OCI-LY3 (cell line): ENCODE data around the gene ANKRD44.
"Not testable (repeated sequence)": the region's sequence is repeated elsewhere in the genome, so short reads cannot be mapped to it uniquely, and the experiment has no call there.

Experiments
- H2AFZ ChIP-seq: fragments of 200-600, 300-600 bp; shearing (Covaris generic); 2 replicates; pipeline ENCODE4 v1.6.0; 2014; ENCODE audit warnings: antibody characterized with exemption, low read depth, low read length
- H3K27ac ChIP-seq: fragments of 200-600, 300-600 bp; sonication (generic); 2 replicates; pipeline ENCODE4 v1.5.1; 2014; ENCODE audit warnings: mild to moderate bottlenecking, low read length, moderate library complexity, mixed read lengths
- H3K27me3 ChIP-seq: fragments of 200-600, 300-600 bp; sonication (generic); 2 replicates; pipeline ENCODE4 v1.6.1; 2014; ENCODE audit warnings: low read depth, low read length, mixed read lengths
- H3K36me3 ChIP-seq: fragments of 200-600, 300-600 bp; sonication (generic); replicated peaks from 2 replicates; pipeline ENCODE3; 2014; ENCODE audit warnings: low read depth, low read length, mixed read lengths
- H3K4me1 ChIP-seq: fragments of 300-600, 200-600 bp; sonication (generic); 2 replicates; pipeline ENCODE4 v1.6.1; 2014; ENCODE audit warnings: low read length, mixed read lengths
- H3K4me2 ChIP-seq: fragments of 200-600, 300-600 bp; sonication (generic); 2 replicates; pipeline ENCODE4 v1.6.1; 2014; ENCODE audit warnings: low read length, mixed read lengths
- H3K4me3 ChIP-seq: fragments of 300-600, 200-600 bp; sonication (generic); 2 replicates; pipeline ENCODE4 v1.5.1; 2014; ENCODE audit warnings: antibody characterized with exemption, mild to moderate bottlenecking, low read length, moderate library complexity
- H3K79me2 ChIP-seq: fragments of 300-600, 200-600 bp; shearing (Covaris generic); 2 replicates; pipeline ENCODE4 v1.6.1; 2014; ENCODE audit warnings: mild to moderate bottlenecking, low read length, mixed read lengths
- H3K9ac ChIP-seq: fragments of 300-600, 200-600 bp; shearing (Covaris generic); 2 replicates; pipeline ENCODE4 v1.6.0; 2014; ENCODE audit warnings: mild to moderate bottlenecking, low read length, moderate library complexity
- H3K9me3 ChIP-seq: fragments of 200-600, 300-600 bp; shearing (Covaris generic); 2 replicates; pipeline ENCODE4 v1.6.1; 2014; ENCODE audit warnings: low read length, mixed read lengths; ENCODE audit not compliant: insufficient read depth
- H4K20me1 ChIP-seq: fragments of 200-600, 300-600 bp; sonication (generic); 2 replicates; pipeline ENCODE4 v1.6.1; 2016; ENCODE audit warnings: low read length, mixed read lengths; ENCODE audit not compliant: insufficient read depth
- CTCF ChIP-seq: fragments of 200-600, 300-600 bp; sonication (generic); IDR thresholded peaks from 2 replicates; pipeline ENCODE4 v1.5.1; 2014; ENCODE audit warnings: antibody characterized with exemption, low read length, low read depth
- EZH2phosphoT487 ChIP-seq: fragments of 200-600 bp; shearing (Covaris generic); IDR thresholded peaks from 2 replicates; pipeline ENCODE4 v1.6.1; 2018; ENCODE audit warnings: antibody characterized with exemption, mixed run types, low read depth

ANKRD44 gene

GRCh38 chr2:197011021-197011417 lies 299.6 kb downstream of the ANKRD44 start:
- Histone ChIP-seq H3K4me2 (peak overlapping the region; percentile 31), H3K36me3 (peaks cover 4% of the 10 kb centered on the region), H3K79me2 (no peaks in the 10 kb centered on the region), H3K27me3 (no peaks in the 10 kb centered on the region), H4K20me1 (no peaks in the 10 kb centered on the region), H3K4me1 (peaks cover 21% of the 10 kb centered on the region), H3K9me3 (no peaks in the 10 kb centered on the region), H3K27ac (peak overlapping the region; percentile 45), H3K4me3 (no peak overlapping the region), H3K9ac (no peak overlapping the region), H2AFZ (no peak overlapping the region)
- TF ChIP-seq EZH2phosphoT487 (no peak), CTCF (no peak)

GRCh38 chr2:197010200-197011020 lies 300.2 kb downstream of the ANKRD44 start:
- Histone ChIP-seq H3K9ac (no peak overlapping the region), H4K20me1 (no peaks in the 10 kb centered on the region), H3K27me3 (no peaks in the 10 kb centered on the region), H3K27ac (peak overlapping the region; percentile 45), H3K4me2 (peak overlapping the region; percentile 31), H3K4me1 (peaks cover 24% of the 10 kb centered on the region), H3K79me2 (no peaks in the 10 kb centered on the region), H2AFZ (no peak overlapping the region), H3K4me3 (no peak overlapping the region), H3K36me3 (peaks cover 4% of the 10 kb centered on the region), H3K9me3 (no peaks in the 10 kb centered on the region)
- TF ChIP-seq EZH2phosphoT487: no peak
- TF ChIP-seq CTCF: no peak

GRCh38 chr2:197008741-197009341 lies 301.7 kb downstream of the ANKRD44 start:
- not testable (repeated sequence) for H2AFZ ChIP-seq, H4K20me1 ChIP-seq, H3K4me3 ChIP-seq, H3K36me3 ChIP-seq, H3K79me2 ChIP-seq, H3K27ac ChIP-seq, H3K4me2 ChIP-seq, H3K9me3 ChIP-seq, H3K27me3 ChIP-seq, H3K9ac ChIP-seq
- H3K4me1 ChIP-seq: peaks cover 25% of the 10 kb centered on the region

- no peak overlapping the region for H3K4me2 ChIP-seq
- H2AFZ ChIP-seq: no peak overlapping the region
- H3K9ac ChIP-seq: no peak overlapping the region
- H3K4me3 ChIP-seq: no peak overlapping the region
- H3K27me3 ChIP-seq: no peaks in the 10 kb centered on the region
- H3K9me3 ChIP-seq: no peaks in the 10 kb centered on the region
- H3K79me2 ChIP-seq: no peaks in the 10 kb centered on the region
- no peaks in the 10 kb centered on the region for H4K20me1 ChIP-seq
- peaks cover 3% of the 10 kb centered on the region for H3K36me3 ChIP-seq
- TF ChIP-seq CTCF: no peak
- TF ChIP-seq EZH2phosphoT487: no peak
- H3K27ac ChIP-seq: no peak overlapping the region
- peaks cover 25% of the 10 kb centered on the region for H3K4me1 ChIP-seq
Observed at GRCh38 chr2:197007716-197008628, 302.6 kb downstream of the ANKRD44 start.
